NB4 (cell line): ENCODE data around the gene AXIN1.

ENCODE experiments used
- POLR2A ChIP-seq: IDR thresholded peaks from 2 replicates; pipeline ENCODE4 v1.6.1; 2011; ENCODE audit warnings: mild to moderate bottlenecking; ENCODE audit not compliant: insufficient read length; ENCODE audit errors: extremely low read depth
- TF ChIP-seq, protein P1 (sequence below): IDR thresholded peaks from one replicate; pipeline ENCODE4 v1.5.1; 2012; ENCODE audit warnings: low read depth, low read length

DNA sequence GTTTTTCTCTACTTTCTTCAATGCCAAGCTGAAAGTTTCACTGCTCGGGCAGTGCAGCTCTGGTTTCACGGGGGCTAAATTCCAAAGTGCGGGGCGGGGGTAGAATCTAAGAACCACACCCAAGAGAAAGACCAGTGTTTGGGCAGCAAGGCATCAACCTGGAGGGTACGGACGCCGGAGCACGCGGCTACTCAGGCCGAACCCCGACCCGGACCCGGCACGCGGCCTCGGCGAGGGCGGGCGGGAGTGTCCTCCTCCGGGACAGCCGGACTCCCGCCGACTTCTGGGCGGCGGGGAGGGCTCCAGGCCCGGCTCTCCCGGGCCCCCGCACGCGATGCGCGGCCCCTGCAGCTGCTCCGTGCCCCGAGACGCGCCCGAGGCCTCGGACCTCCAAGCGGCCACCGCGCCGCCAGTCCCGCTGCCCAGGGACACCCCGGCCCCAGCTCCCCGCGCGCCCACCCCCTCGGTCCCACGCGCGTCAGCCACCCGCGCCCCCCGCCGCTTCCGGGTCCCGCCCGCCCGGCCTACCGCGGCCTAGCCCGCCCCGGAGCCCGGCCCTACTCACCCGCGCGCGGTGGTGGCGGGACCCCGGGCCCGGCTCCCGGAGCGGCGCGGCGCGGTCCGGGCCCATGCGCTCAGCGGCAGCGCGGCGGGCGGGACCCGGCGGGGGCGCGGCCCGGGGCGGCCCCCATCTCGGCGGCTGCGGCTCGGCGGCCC, 561 bp downstream of the AXIN1 start:
- TF ChIP-seq, protein P1, sequence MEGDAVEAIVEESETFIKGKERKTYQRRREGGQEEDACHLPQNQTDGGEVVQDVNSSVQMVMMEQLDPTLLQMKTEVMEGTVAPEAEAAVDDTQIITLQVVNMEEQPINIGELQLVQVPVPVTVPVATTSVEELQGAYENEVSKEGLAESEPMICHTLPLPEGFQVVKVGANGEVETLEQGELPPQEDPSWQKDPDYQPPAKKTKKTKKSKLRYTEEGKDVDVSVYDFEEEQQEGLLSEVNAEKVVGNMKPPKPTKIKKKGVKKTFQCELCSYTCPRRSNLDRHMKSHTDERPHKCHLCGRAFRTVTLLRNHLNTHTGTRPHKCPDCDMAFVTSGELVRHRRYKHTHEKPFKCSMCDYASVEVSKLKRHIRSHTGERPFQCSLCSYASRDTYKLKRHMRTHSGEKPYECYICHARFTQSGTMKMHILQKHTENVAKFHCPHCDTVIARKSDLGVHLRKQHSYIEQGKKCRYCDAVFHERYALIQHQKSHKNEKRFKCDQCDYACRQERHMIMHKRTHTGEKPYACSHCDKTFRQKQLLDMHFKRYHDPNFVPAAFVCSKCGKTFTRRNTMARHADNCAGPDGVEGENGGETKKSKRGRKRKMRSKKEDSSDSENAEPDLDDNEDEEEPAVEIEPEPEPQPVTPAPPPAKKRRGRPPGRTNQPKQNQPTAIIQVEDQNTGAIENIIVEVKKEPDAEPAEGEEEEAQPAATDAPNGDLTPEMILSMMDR = no peak
- TF ChIP-seq POLR2A = no peak
